Endothelial cell of umbilical vein (primary cell): ENCODE data around the gene CACNG4.

Experiments
- CTCF ChIP-seq, 2 donors: IDR thresholded peaks; 1 replicate in 1 of 2; 2 replicates in 1 of 2; pipeline ENCODE4 v1.5.1; 2011; ENCODE audit warnings: low read length in 2 of 2, mild to moderate bottlenecking in 2 of 2, moderate library complexity in 2 of 2, control low read depth in 1 of 2, inconsistent platforms in 1 of 2, low read depth in 1 of 2; ENCODE audit not compliant: insufficient read depth in 1 of 2; ENCODE audit errors: extremely low read depth in 1 of 2
- EZH2 ChIP-seq: IDR thresholded peaks from 2 replicates; pipeline ENCODE4 v1.6.1; 2012; ENCODE audit warnings: borderline replicate concordance, low read depth, mild to moderate bottlenecking, moderate library complexity, low read length, inconsistent platforms; ENCODE audit not compliant: severe bottlenecking
- JUN ChIP-seq: IDR thresholded peaks from 2 replicates; pipeline ENCODE4 v1.6.1; 2011; ENCODE audit warnings: borderline replicate concordance, low read depth; ENCODE audit not compliant: insufficient read length, insufficient read depth
- MYC ChIP-seq: IDR thresholded peaks from one replicate; pipeline ENCODE4 v1.6.1; 2011; ENCODE audit warnings: mild to moderate bottlenecking, low read depth, low read length
- POLR2A ChIP-seq: IDR thresholded peaks from 2 replicates; pipeline ENCODE4 v1.6.1; 2012; ENCODE audit warnings: low read depth, mild to moderate bottlenecking, control low read depth, low read length
- TF ChIP-seq, protein P1 (sequence below): IDR thresholded peaks from 2 replicates; pipeline ENCODE4 v1.6.1; 2011; ENCODE audit not compliant: insufficient read depth, insufficient read length

DNA sequence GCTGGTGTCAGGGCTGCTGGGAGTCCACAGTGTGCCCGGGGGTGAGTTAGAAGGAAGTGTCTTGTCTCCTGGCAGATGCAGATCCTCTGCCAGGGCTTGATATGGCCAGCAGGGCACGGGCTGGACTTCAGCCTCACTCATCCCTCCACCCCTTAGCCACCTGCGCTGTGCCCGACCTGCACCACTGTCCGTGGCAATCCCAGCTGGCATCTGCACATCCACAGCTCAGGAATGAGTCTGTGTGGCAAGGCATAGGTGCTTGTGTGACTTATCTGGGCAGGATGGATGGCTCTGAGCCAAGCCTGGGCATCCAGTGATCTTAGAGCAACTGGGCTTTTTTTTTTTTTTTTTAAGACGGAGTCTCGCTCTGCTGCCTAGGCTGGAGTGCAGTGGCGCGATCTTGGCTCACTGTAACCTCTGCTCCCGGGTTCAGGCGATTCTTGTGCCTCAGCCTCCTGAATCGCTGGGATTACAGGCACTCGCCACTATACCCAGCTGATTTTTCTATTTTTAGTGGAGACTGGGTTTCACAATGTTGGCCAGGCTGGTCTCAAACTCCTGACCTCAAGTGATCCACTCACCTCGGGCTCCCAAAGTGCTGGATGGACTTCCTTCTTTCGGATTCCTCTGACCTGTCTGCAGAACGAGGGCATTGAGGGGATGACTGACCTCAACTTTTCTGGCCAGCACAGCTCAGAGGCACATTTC, 57.4 kb downstream of the CACNG4 start:
- TF ChIP-seq POLR2A = no peak
- TF ChIP-seq, protein P1, sequence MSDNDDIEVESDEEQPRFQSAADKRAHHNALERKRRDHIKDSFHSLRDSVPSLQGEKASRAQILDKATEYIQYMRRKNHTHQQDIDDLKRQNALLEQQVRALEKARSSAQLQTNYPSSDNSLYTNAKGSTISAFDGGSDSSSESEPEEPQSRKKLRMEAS = no peak
- no peak for TF ChIP-seq CTCF (IDR thresholded peaks at IDR 0.05; ENCODE audit: extremely low read depth in 1 of 2, insufficient read depth in 1 of 2, low read depth in 1 of 2, low read length in 2 of 2)
- no peak for TF ChIP-seq EZH2
- TF ChIP-seq JUN = no peak
- TF ChIP-seq MYC = no peak
